UCSD-AML1 (cell line): ENCODE measurements around the gene RPS3A.
"Not testable (repeated sequence)": the region's sequence is repeated elsewhere in the genome, so short reads cannot be mapped to it uniquely, and the experiment has no call there.

Source experiments
- DNase-seq: peaks from one replicate; lab custom pipeline; 2025; ENCODE audit not compliant: unreplicated experiment; lab: John Stamatoyannopoulos, UW

The RPS3A gene

GRCh38 chr4:151099229-151099975 lies at the start of gene RPS3A:
RPS3A (plus strand) TSS chr4:151099628; CDS start chr4:151099653, 25 bp downstream.
- peak; percentile 98 for DNase-seq

GRCh38 chr4:151052785-151053184 lies 46.6 kb upstream of the RPS3A start:
- DNase-seq = no peak

- DNase-seq = no peak
These were observed 43.9 kb upstream of the RPS3A start for GRCh38 chr4:151055539-151055938.

GRCh38 chr4:151063143-151063542 lies 36.3 kb upstream of the RPS3A start:
- not testable (repeated sequence) for DNase-seq

GRCh38 chr4:151067316-151067970 lies 32.0 kb upstream of the RPS3A start:
- no peak for DNase-seq

GRCh38 chr4:151074416-151074916 lies 25.0 kb upstream of the RPS3A start:
- no peak for DNase-seq

- not testable (repeated sequence) for DNase-seq
These were observed 21.4 kb upstream of the RPS3A start for GRCh38 chr4:151077978-151078377.

GRCh38 chr4:151087467-151087866 lies 12.0 kb upstream of the RPS3A start:
- DNase-seq = no peak

GRCh38 chr4:151091047-151091446 lies 8.4 kb upstream of the RPS3A start:
- no peak for DNase-seq

- DNase-seq = no peak
These were observed 6.9 kb upstream of the RPS3A start for GRCh38 chr4:151092488-151092887.

- no peak for DNase-seq
These were observed 6.2 kb upstream of the RPS3A start for GRCh38 chr4:151093203-151093602.

- DNase-seq = no peak
These were observed 5.1 kb upstream of the RPS3A start for GRCh38 chr4:151094290-151094751.

GRCh38 chr4:151095142-151095541 lies 4.3 kb upstream of the RPS3A start:
- no peak for DNase-seq

GRCh38 chr4:151097759-151098158 lies 1.7 kb upstream of the RPS3A start:
- no peak for DNase-seq

GRCh38 chr4:151098979-151099228 lies 524 bp upstream of the RPS3A start:
- no peak for DNase-seq

GRCh38 chr4:151099976-151100417 lies 569 bp downstream of the RPS3A start:
- no peak for DNase-seq

- DNase-seq = no peak
These were observed 1.1 kb downstream of the RPS3A start for GRCh38 chr4:151100531-151100930.

GRCh38 chr4:151103758-151104157 lies 4.3 kb downstream of the RPS3A start:
- DNase-seq = no peak

GRCh38 chr4:151104621-151105020 lies 5.2 kb downstream of the RPS3A start:
- no peak for DNase-seq

GRCh38 chr4:151105454-151106032 lies 6.1 kb downstream of the RPS3A start:
- DNase-seq = no peak

GRCh38 chr4:151107063-151107462 lies 7.6 kb downstream of the RPS3A start:
- no peak for DNase-seq

GRCh38 chr4:151110236-151110635 lies 10.8 kb downstream of the RPS3A start:
- no peak for DNase-seq
